Naive B cell (primary cell): ENCODE results near the gene GALNT10. TPM values are rescaled to one million over a fixed set of nuclear protein-coding genes. Genes with fewer than 3 reads are reported as not detected.
"Not testable (repeated sequence)": the region's sequence is repeated elsewhere in the genome, so short reads cannot be mapped to it uniquely, and the experiment has no call there.

Experiments used
- ATAC-seq, 2 donors: fragments of 150-1000 bp; cut with Tn5 transposase; 2 replicates each; pipeline ENCODE4 v1.10.0; 2021; ENCODE audit warnings: low read depth in 2 of 2, mild to moderate bottlenecking in 2 of 2, moderate library complexity in 2 of 2
- DNase-seq: peaks from one replicate; pipeline ENCODE4 v3.0.0; 2022
- H3K27ac Mint-ChIP-seq, 6 donors: one replicate each; pipeline ENCODE4 v1.8.0; 2020 to 2022; ENCODE audit warnings: mild to moderate bottlenecking in 6 of 6, mixed read lengths in 6 of 6, moderate library complexity in 5 of 6, inconsistent platforms in 2 of 6
- H3K27me3 Mint-ChIP-seq, 3 donors: one replicate each; pipeline ENCODE4 v1.8.0; 2021 to 2022; ENCODE audit warnings: mixed read lengths in 3 of 3, mild to moderate bottlenecking in 1 of 3
- H3K36me3 Mint-ChIP-seq, 2 donors: one replicate each; pipeline ENCODE4 v1.8.0; 2020 to 2022; ENCODE audit warnings: mixed read lengths in 2 of 2, inconsistent platforms in 1 of 2, mild to moderate bottlenecking in 1 of 2
- H3K4me1 Mint-ChIP-seq, 3 donors: one replicate each; pipeline ENCODE4 v1.8.0; 2020 to 2022; ENCODE audit warnings: mixed read lengths in 3 of 3, inconsistent platforms in 1 of 3, mild to moderate bottlenecking in 1 of 3, moderate library complexity in 1 of 3
- H3K4me3 Mint-ChIP-seq, 8 donors: one replicate each; pipeline ENCODE4 v1.8.0; 2020 to 2022; ENCODE audit warnings: mild to moderate bottlenecking in 8 of 8, mixed read lengths in 8 of 8, moderate library complexity in 8 of 8, inconsistent platforms in 2 of 8
- H3K9me3 Mint-ChIP-seq, 7 donors: one replicate each; pipeline ENCODE4 v1.8.0; 2020 to 2022; ENCODE audit warnings: mixed read lengths in 7 of 7, mild to moderate bottlenecking in 5 of 7, inconsistent platforms in 2 of 7, moderate library complexity in 1 of 7
- polyA plus RNA-seq, 6 donors: library from polyadenylated mRNA; unstranded; fragments of 300-500 nt; fragmentation: Illumina TruSeq; gene quantifications; one replicate each; pipeline ENCODE4 v1.2.3, GENCODE V29; 2021; ENCODE audit warnings: low read depth in 6 of 6

GALNT10 gene
- 10 to 100 TPM; 13.6 to 29.3 (median 19.7) TPM for polyA plus RNA-seq

GRCh38 chr5:154190595-154191304, at the start of gene GALNT10:
GALNT10 (plus strand) TSS chr5:154190733; CDS start chr5:154190867, 134 bp downstream.
- DNase-seq (peak; percentile 79), ATAC-seq (peak; percentile 66 to 68)
- peaks cover 42 to 52% (median 45%) of the 10 kb centered on the region in 3 donors for H3K4me1 Mint-ChIP-seq
- no peaks in the 10 kb centered on the region for H3K27me3 Mint-ChIP-seq
- no peaks in the 10 kb centered on the region for H3K36me3 Mint-ChIP-seq
- H3K27ac Mint-ChIP-seq, result peak within 1 kb of the TSS; percentile 49 to 98 (median 93)
- H3K4me3 Mint-ChIP-seq, result peak within 1 kb of the TSS; percentile 93 to 96 (median 94)
- no peaks in the 10 kb centered on the region for H3K9me3 Mint-ChIP-seq

- Mint-ChIP-seq H3K9me3 (peaks cover 0 to 4% (median 0%) of the 10 kb centered on the region in 7 donors), H3K36me3 (no peaks in the 10 kb centered on the region), H3K4me3 (no peak overlapping the region), H3K4me1 (no peaks in the 10 kb centered on the region), H3K27me3 (peaks cover 6 to 38% (median 33%) of the 10 kb centered on the region in 3 donors), H3K27ac (no peak overlapping the region)
- ATAC-seq, result no peak
- DNase-seq, result no peak
These were observed 48.8 kb upstream of the GALNT10 start for GRCh38 chr5:154141745-154142221.

GRCh38 chr5:154143211-154143641, 47.3 kb upstream of the GALNT10 start:
- H3K4me1 Mint-ChIP-seq, result no peaks in the 10 kb centered on the region
- ATAC-seq, result no peak

GRCh38 chr5:154145268-154145667, 45.3 kb upstream of the GALNT10 start:
- Mint-ChIP-seq H3K27ac (no peak overlapping the region), H3K4me3 (no peak overlapping the region), H3K4me1 (no peaks in the 10 kb centered on the region), H3K36me3 (no peaks in the 10 kb centered on the region), H3K9me3 (peaks cover 0 to 4% (median 0%) of the 10 kb centered on the region in 7 donors), H3K27me3 (peaks cover 9 to 46% (median 40%) of the 10 kb centered on the region in 3 donors)
- ATAC-seq (no peak), DNase-seq (no peak)

More at GRCh38 chr5:154143211-154143641, 47.3 kb upstream of the GALNT10 start:
- Mint-ChIP-seq H3K27ac (no peak overlapping the region), H3K36me3 (no peaks in the 10 kb centered on the region), H3K9me3 (peaks cover 0 to 4% (median 0%) of the 10 kb centered on the region in 7 donors), H3K4me3 (no peak overlapping the region), H3K27me3 (peaks cover 6 to 47% (median 41%) of the 10 kb centered on the region in 3 donors)
- DNase-seq, result no peak

- DNase-seq, result no peak
- no peaks in the 10 kb centered on the region for H3K4me1 Mint-ChIP-seq
- H3K9me3 Mint-ChIP-seq, result peaks cover 0 to 4% (median 0%) of the 10 kb centered on the region in 7 donors
- no peaks in the 10 kb centered on the region for H3K36me3 Mint-ChIP-seq
- no peak for ATAC-seq
- H3K27me3 Mint-ChIP-seq, result peaks cover 9 to 38% (median 31%) of the 10 kb centered on the region in 3 donors
- no peak overlapping the region for H3K4me3 Mint-ChIP-seq
- H3K27ac Mint-ChIP-seq, result no peak overlapping the region
These were observed 44.1 kb upstream of the GALNT10 start for GRCh38 chr5:154146409-154146808.

GRCh38 chr5:154147666-154148065, 42.9 kb upstream of the GALNT10 start:
- DNase-seq (no peak), ATAC-seq (no peak)
- Mint-ChIP-seq H3K4me3 (no peak overlapping the region), H3K27me3 (peaks cover 17 to 44% (median 43%) of the 10 kb centered on the region in 3 donors), H3K27ac (no peak overlapping the region), H3K9me3 (peaks cover 0 to 3% (median 0%) of the 10 kb centered on the region in 7 donors), H3K4me1 (no peaks in the 10 kb centered on the region), H3K36me3 (no peaks in the 10 kb centered on the region)

GRCh38 chr5:154150471-154150870, 40.1 kb upstream of the GALNT10 start:
- H3K4me3 Mint-ChIP-seq, H3K4me1 Mint-ChIP-seq, DNase-seq, ATAC-seq, H3K27ac Mint-ChIP-seq, H3K9me3 Mint-ChIP-seq, H3K36me3 Mint-ChIP-seq: not testable (repeated sequence)
- peaks cover 20 to 36% (median 36%) of the 10 kb centered on the region in 3 donors for H3K27me3 Mint-ChIP-seq

- Mint-ChIP-seq H3K27ac (no peak overlapping the region), H3K9me3 (peaks cover 0 to 4% (median 0%) of the 10 kb centered on the region in 7 donors), H3K36me3 (no peaks in the 10 kb centered on the region), H3K4me3 (no peak overlapping the region), H3K4me1 (no peaks in the 10 kb centered on the region), H3K27me3 (peaks cover 23 to 67% (median 56%) of the 10 kb centered on the region in 3 donors)
- ATAC-seq, result no peak
- no peak for DNase-seq
These were observed 32.8 kb upstream of the GALNT10 start for GRCh38 chr5:154157483-154158378.

GRCh38 chr5:154158379-154158737, 32.2 kb upstream of the GALNT10 start:
- ATAC-seq, result no peak
- H3K27ac Mint-ChIP-seq, result no peak overlapping the region
- H3K27me3 Mint-ChIP-seq, result peaks cover 26 to 67% (median 55%) of the 10 kb centered on the region in 3 donors

GRCh38 chr5:154159343-154159742, 31.2 kb upstream of the GALNT10 start:
- H3K4me3 Mint-ChIP-seq, result no peak overlapping the region
- DNase-seq, result no peak
- no peaks in the 10 kb centered on the region for H3K36me3 Mint-ChIP-seq
- peaks cover 0 to 4% (median 0%) of the 10 kb centered on the region in 7 donors for H3K9me3 Mint-ChIP-seq
- H3K27ac Mint-ChIP-seq, result peak overlapping the region in 1 of 6 donors; percentile 1
- ATAC-seq, result no peak
- H3K27me3 Mint-ChIP-seq, result peaks cover 32 to 73% (median 62%) of the 10 kb centered on the region in 3 donors
- H3K4me1 Mint-ChIP-seq, result no peaks in the 10 kb centered on the region

More at GRCh38 chr5:154158379-154158737, 32.2 kb upstream of the GALNT10 start:
- DNase-seq, result no peak
- Mint-ChIP-seq H3K4me3 (no peak overlapping the region), H3K4me1 (no peaks in the 10 kb centered on the region), H3K36me3 (no peaks in the 10 kb centered on the region), H3K9me3 (peaks cover 0 to 4% (median 0%) of the 10 kb centered on the region in 7 donors)

GRCh38 chr5:154162539-154163151, 27.9 kb upstream of the GALNT10 start:
- H3K27me3 Mint-ChIP-seq, result peaks cover 38 to 83% (median 69%) of the 10 kb centered on the region in 3 donors
- H3K4me1 Mint-ChIP-seq, result no peaks in the 10 kb centered on the region
- H3K27ac Mint-ChIP-seq, result peak overlapping the region in 1 of 6 donors; percentile 3
- H3K4me3 Mint-ChIP-seq, result no peak overlapping the region
- no peak for ATAC-seq
- DNase-seq, result no peak
- H3K9me3 Mint-ChIP-seq, result no peaks in the 10 kb centered on the region
- H3K36me3 Mint-ChIP-seq, result no peaks in the 10 kb centered on the region

GRCh38 chr5:154163327-154164248, 26.9 kb upstream of the GALNT10 start:
- peaks cover 38 to 76% (median 60%) of the 10 kb centered on the region in 3 donors for H3K27me3 Mint-ChIP-seq
- no peak for DNase-seq
- H3K4me1 Mint-ChIP-seq, result no peaks in the 10 kb centered on the region
- H3K27ac Mint-ChIP-seq, result no peak overlapping the region
- no peaks in the 10 kb centered on the region for H3K9me3 Mint-ChIP-seq
- no peaks in the 10 kb centered on the region for H3K36me3 Mint-ChIP-seq
- H3K4me3 Mint-ChIP-seq, result no peak overlapping the region
- no peak for ATAC-seq
